Upper lobe of left lung (tissue), 4 donors: ENCODE results near the gene GPR15LG.

Experiments used
- CTCF ChIP-seq, 6 experiments: fragments of 450-650 bp in 4 of 6; fragments of 200-600 bp in 2 of 6; sonication (generic) in 2 of 6; IDR thresholded peaks; one replicate each; pipeline ENCODE4 v1.5.1; 2016 to 2019; ENCODE audit warnings: antibody characterized with exemption in 6 of 6
- POLR2A ChIP-seq, 4 donors: fragments of 450-650 bp; IDR thresholded peaks; one replicate each; pipeline ENCODE4 v1.5.1; 2016 to 2017; ENCODE audit warnings: antibody characterized with exemption in 4 of 4, mild to moderate bottlenecking in 2 of 4

GRCh38 chr10:84234479-84234878, 60.9 kb downstream of the GPR15LG start:
- no peak for TF ChIP-seq CTCF (IDR thresholded peaks at IDR 0.05)
- TF ChIP-seq POLR2A (IDR thresholded peaks at IDR 0.05), result no peak
